Fibroblast of mammary gland (primary cell): Measurements from ENCODE around the gene PRKCZ.

Experiments used
- DNase-seq: peaks from one replicate; pipeline ENCODE4 v3.0.0-alpha.2; 2010; ENCODE audit warnings: low read depth
- H3K4me3 ChIP-seq: 2 replicates; pipeline ENCODE4 v1.5.1; 2011; ENCODE audit warnings: low read depth, mild to moderate bottlenecking, low read length, moderate library complexity; ENCODE audit not compliant: control insufficient read depth
- CTCF ChIP-seq: conservative IDR thresholded peaks from 2 replicates; pipeline ENCODE4 v1.5.1; 2011; ENCODE audit warnings: low read depth, low read length, inconsistent platforms; ENCODE audit not compliant: control insufficient read depth, insufficient read depth

The PRKCZ gene

GRCh38 chr1:2100780-2101108 lies 50.5 kb downstream of the PRKCZ start:
- H3K4me3 ChIP-seq: no peak overlapping the region
- no peak for DNase-seq
- TF ChIP-seq CTCF: no peak

GRCh38 chr1:2101531-2101930 lies 51.3 kb downstream of the PRKCZ start:
- TF ChIP-seq CTCF: no peak
- no peak overlapping the region for H3K4me3 ChIP-seq
- DNase-seq: no peak

- H3K4me3 ChIP-seq: no peak overlapping the region
- DNase-seq: no peak
- no peak for TF ChIP-seq CTCF
These were observed 51.7 kb downstream of the PRKCZ start for GRCh38 chr1:2101946-2102345.

GRCh38 chr1:2102753-2103152 lies 52.5 kb downstream of the PRKCZ start:
- DNase-seq: no peak
- H3K4me3 ChIP-seq: no peak overlapping the region
- no peak for TF ChIP-seq CTCF

GRCh38 chr1:2103266-2103900 lies 53.2 kb downstream of the PRKCZ start:
- no peak for TF ChIP-seq CTCF
- DNase-seq: no peak
- no peak overlapping the region for H3K4me3 ChIP-seq

GRCh38 chr1:2103901-2104590 lies 53.8 kb downstream of the PRKCZ start:
- no peak for DNase-seq
- no peak for TF ChIP-seq CTCF
- H3K4me3 ChIP-seq: no peak overlapping the region
